Tibial nerve (tissue), 4 donors: ENCODE measurements around the gene GPN2.

ENCODE experiments used
- EP300 ChIP-seq, 2 donors: sonication (generic); formaldehyde crosslinking; IDR thresholded peaks; one replicate each; pipeline ENCODE4 v1.6.1; 2017; ENCODE audit warnings: antibody characterized with exemption in 2 of 2, mild to moderate bottlenecking in 1 of 2
- POLR2A ChIP-seq, 2 donors: fragments of 450-650 bp; IDR thresholded peaks; one replicate each; pipeline ENCODE4 v1.6.1; 2017; ENCODE audit warnings: antibody characterized with exemption in 2 of 2, mild to moderate bottlenecking in 2 of 2, moderate library complexity in 2 of 2
- TF ChIP-seq, protein P1 (sequence below), 5 experiments: fragments of 200-600 bp in 3 of 5; fragments of 450-650 bp in 2 of 5; sonication (generic) in 3 of 5; IDR thresholded peaks; one replicate each; pipeline ENCODE4 v1.5.1; 2016 to 2019; ENCODE audit warnings: antibody characterized with exemption in 5 of 5, mild to moderate bottlenecking in 3 of 5, moderate library complexity in 2 of 5

DNA sequence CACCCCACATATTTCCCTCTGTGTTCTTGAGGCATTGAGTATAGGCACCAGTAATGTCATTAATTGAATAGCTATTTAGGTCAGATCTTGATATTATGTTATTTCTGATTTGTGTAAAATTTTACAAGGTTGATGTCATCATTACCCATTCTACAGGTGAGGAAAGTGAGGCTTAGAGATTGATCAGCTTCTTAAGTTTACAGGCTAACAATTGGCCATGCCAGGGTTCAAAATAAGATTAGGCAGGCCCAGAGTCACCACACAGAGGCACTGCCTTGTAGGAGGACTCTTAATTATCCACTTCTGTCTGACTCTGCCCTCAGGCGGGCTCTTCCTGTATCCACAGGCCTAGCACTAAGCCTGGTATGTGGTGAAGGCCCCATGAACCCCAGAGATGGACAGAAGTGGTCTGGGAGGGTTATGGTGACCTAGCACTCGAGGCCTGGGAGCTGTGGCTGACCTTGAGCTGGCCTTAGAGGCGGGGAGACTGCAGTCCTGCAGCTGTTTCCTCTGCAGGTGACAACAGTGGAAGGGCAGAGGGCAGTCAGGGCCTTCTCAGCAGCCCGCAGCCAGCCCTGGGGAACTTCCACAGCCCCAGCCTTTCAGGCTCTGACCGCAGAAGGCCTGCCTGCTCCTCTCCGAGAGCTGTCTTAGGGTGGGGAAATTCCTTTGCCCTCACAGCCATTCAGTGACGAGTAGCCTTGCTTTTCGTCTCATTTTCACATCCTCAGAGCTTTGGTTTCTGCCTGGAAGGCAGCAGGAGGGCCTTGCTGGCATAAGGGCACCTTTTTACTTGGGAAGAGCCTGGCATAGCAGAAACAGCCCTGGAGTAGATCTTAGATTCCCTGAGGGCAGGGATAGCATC is 51.4 kb downstream of the GPN2 start:
- TF ChIP-seq POLR2A (IDR thresholded peaks at IDR 0.05) (no peak), EP300 (IDR thresholded peaks at IDR 0.05) (no peak)
- TF ChIP-seq, protein P1, sequence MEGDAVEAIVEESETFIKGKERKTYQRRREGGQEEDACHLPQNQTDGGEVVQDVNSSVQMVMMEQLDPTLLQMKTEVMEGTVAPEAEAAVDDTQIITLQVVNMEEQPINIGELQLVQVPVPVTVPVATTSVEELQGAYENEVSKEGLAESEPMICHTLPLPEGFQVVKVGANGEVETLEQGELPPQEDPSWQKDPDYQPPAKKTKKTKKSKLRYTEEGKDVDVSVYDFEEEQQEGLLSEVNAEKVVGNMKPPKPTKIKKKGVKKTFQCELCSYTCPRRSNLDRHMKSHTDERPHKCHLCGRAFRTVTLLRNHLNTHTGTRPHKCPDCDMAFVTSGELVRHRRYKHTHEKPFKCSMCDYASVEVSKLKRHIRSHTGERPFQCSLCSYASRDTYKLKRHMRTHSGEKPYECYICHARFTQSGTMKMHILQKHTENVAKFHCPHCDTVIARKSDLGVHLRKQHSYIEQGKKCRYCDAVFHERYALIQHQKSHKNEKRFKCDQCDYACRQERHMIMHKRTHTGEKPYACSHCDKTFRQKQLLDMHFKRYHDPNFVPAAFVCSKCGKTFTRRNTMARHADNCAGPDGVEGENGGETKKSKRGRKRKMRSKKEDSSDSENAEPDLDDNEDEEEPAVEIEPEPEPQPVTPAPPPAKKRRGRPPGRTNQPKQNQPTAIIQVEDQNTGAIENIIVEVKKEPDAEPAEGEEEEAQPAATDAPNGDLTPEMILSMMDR (IDR thresholded peaks at IDR 0.05): no peak
